ENCODE results near the gene IFNAR2.
"Not testable (repeated sequence)": the region's sequence is repeated elsewhere in the genome, so short reads cannot be mapped to it uniquely, and the experiment has no call there.

DNA sequence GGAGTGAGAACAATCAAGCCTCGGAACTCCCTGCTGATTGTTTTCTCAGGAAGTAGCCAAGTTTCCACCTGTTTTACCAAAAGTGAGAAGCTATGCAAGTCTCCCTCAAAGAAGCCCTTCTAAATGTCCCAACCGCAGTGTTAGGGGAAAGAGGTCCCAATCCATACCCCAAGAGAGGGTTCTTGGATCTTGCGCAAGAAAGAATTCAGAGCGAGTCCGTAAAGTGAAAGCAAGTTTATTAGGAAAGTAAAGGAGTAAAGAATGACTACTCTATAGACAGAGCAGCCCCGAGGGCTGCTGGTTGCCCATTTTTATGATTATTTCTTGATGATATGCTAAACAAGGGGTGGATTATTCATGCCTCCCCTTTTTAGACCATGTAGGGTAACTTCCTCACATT is 23.6 kb downstream of the IFNAR2 start:
- TF ChIP-seq, protein P1, sequence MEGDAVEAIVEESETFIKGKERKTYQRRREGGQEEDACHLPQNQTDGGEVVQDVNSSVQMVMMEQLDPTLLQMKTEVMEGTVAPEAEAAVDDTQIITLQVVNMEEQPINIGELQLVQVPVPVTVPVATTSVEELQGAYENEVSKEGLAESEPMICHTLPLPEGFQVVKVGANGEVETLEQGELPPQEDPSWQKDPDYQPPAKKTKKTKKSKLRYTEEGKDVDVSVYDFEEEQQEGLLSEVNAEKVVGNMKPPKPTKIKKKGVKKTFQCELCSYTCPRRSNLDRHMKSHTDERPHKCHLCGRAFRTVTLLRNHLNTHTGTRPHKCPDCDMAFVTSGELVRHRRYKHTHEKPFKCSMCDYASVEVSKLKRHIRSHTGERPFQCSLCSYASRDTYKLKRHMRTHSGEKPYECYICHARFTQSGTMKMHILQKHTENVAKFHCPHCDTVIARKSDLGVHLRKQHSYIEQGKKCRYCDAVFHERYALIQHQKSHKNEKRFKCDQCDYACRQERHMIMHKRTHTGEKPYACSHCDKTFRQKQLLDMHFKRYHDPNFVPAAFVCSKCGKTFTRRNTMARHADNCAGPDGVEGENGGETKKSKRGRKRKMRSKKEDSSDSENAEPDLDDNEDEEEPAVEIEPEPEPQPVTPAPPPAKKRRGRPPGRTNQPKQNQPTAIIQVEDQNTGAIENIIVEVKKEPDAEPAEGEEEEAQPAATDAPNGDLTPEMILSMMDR (IDR thresholded peaks at IDR 0.05): not testable (repeated sequence)
- TF ChIP-seq POLR2A, POLR2AphosphoS5 (IDR thresholded peaks at IDR 0.05): not testable (repeated sequence)

Data from transverse colon (tissue), 4 donors.